CD4-positive, alpha-beta T cell (primary cell): ENCODE measurements around the gene TINAGL1. TPM values are rescaled to one million over a fixed set of nuclear protein-coding genes. Genes with fewer than 3 reads are reported as not detected.

ENCODE experiments used
- ATAC-seq: fragments of 200-7000 bp; cut with Tn5 transposase; one replicate; pipeline ENCODE4 v1.10.0; 2022; ENCODE audit warnings: mild to moderate bottlenecking; ENCODE audit not compliant: poor library complexity
- CTCF ChIA-PET: fragments of 350-600 bp; sonication (Branson Sonifier 250); formaldehyde crosslinking; loops from one replicate; lab custom pipeline; 2021; ENCODE audit warnings: antibody characterized with exemption, inconsistent platforms; lab: Charles Lee
- POLR2A ChIA-PET: fragments of 350-600 bp; sonication (Branson Sonifier 250); formaldehyde crosslinking; loops from one replicate; lab custom pipeline; 2021; ENCODE audit warnings: antibody characterized with exemption, inconsistent platforms; lab: Charles Lee
- DNase-seq, 14 experiments: peaks; one replicate each; pipeline ENCODE4 v3.0.0-alpha.2; 2013 to 2020; ENCODE audit warnings: mixed read lengths in 2 of 14
- H3K27ac ChIP-seq, 2 donors: one replicate each; pipeline versions ENCODE4 v1.5.1 to v1.7.0; 2013; ENCODE audit warnings: low read length in 2 of 2, low read depth in 1 of 2, mild to moderate bottlenecking in 1 of 2
- H3K27me3 ChIP-seq, 2 experiments: 1 replicate in 1 of 2; 2 replicates in 1 of 2; pipeline versions ENCODE4 v1.6.1 to v1.7.0; 2013; ENCODE audit warnings: low read length in 2 of 2, control low read depth in 1 of 2, mild to moderate bottlenecking in 1 of 2, moderate library complexity in 1 of 2; ENCODE audit not compliant: insufficient read depth in 2 of 2, control insufficient read depth in 1 of 2
- H3K36me3 ChIP-seq: one replicate; pipeline ENCODE4 v1.6.1; 2013; ENCODE audit warnings: low read length, control low read depth; ENCODE audit not compliant: insufficient read depth
- H3K4me1 ChIP-seq: one replicate; pipeline ENCODE4 v1.6.1; 2013; ENCODE audit warnings: low read length, control low read depth; ENCODE audit not compliant: insufficient read depth
- H3K4me3 ChIP-seq: one replicate; pipeline ENCODE4 v1.5.1; 2013; ENCODE audit warnings: mild to moderate bottlenecking, low read length, moderate library complexity
- H3K9me3 ChIP-seq, 2 experiments: 1 replicate in 1 of 2; 2 replicates in 1 of 2; pipeline versions ENCODE4 v1.6.1 to v1.7.0; 2013; ENCODE audit warnings: low read length in 2 of 2, mild to moderate bottlenecking in 2 of 2, control low read depth in 1 of 2, moderate library complexity in 1 of 2; ENCODE audit not compliant: control insufficient read depth in 1 of 2, insufficient read depth in 1 of 2
- H3K27ac Mint-ChIP-seq: one replicate; pipeline ENCODE4 v1.8.0; 2020; ENCODE audit warnings: mixed read lengths
- H3K27me3 Mint-ChIP-seq: one replicate; pipeline ENCODE4 v1.8.0; 2021; ENCODE audit warnings: mixed read lengths
- H3K36me3 Mint-ChIP-seq: one replicate; pipeline ENCODE4 v1.8.0; 2021; ENCODE audit warnings: low read depth, mixed read lengths
- H3K4me1 Mint-ChIP-seq: one replicate; pipeline ENCODE4 v1.8.0; 2021; ENCODE audit warnings: low read depth, mixed read lengths
- H3K4me3 Mint-ChIP-seq: one replicate; pipeline ENCODE4 v1.8.0; 2020; ENCODE audit warnings: mild to moderate bottlenecking, mixed read lengths
- H3K9me3 Mint-ChIP-seq: one replicate; pipeline ENCODE4 v1.8.0; 2020; ENCODE audit warnings: mixed read lengths
- intact Hi-C, 2 experiments: fragments of 100-400 bp; cut with DNase I in 1 of 2; cut with micrococcal nuclease in 1 of 2; formaldehyde crosslinking; loops; one replicate each; pipeline versions ENCODE4 v1.15.1 to v1.9.0; 2023 to 2025; cut with DNase I, micrococcal nuclease
- total RNA-seq, 174 experiments: library from RNA in 2 of 174; stranded (reverse) in 2 of 174; gene quantifications; one replicate each; pipeline ENCODE4 v1.2.3 and lab custom pipeline; 2021 to 2026
- TF ChIP-seq, protein P1 (sequence below): fragments of 200-600 bp; IDR thresholded peaks from one replicate; pipeline ENCODE4 v1.8.0; 2022; ENCODE audit warnings: antibody characterized with exemption, mild to moderate bottlenecking

TINAGL1 gene
- total RNA-seq, 2 experiments from 2014 or later: not detected

DNA sequence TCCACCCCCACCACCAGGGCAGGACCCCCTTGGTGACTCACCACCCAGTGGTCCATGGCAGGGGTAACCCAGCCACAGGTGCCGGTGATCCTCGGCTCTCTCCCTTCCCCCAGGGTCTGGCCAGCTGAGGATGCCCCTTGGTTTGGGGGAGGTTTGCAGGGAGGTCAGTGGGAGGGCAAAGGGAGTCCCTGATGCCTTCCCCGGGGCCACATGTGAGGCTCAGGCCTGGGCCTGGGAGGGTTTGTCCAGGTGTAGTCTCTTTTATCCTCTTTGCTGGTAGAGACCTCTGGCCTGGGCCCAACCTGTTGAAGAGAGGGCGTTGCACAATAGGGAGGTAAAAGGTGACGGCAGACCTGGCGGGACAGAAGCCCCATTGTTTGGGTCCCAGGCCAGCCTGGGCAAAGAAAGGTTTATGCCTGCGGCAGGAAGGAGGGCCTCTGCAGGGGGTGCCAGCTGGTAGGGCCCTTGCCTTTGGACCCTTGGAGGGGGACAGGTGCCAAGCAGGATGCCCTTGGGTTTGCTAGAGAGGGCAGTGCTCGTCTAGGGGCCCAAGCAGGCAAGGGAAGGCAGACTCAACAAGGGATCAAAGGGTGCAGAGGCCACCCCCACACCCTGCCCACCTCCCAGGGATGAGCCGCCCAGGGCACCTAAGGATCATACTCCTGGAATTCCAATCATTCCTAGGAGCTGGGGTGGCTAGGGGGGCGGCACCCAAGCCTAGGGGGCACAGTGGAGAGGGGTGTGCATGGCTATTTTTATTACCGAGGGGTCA is 760 bp upstream of the TINAGL1 start:
- TF ChIP-seq, protein P1, sequence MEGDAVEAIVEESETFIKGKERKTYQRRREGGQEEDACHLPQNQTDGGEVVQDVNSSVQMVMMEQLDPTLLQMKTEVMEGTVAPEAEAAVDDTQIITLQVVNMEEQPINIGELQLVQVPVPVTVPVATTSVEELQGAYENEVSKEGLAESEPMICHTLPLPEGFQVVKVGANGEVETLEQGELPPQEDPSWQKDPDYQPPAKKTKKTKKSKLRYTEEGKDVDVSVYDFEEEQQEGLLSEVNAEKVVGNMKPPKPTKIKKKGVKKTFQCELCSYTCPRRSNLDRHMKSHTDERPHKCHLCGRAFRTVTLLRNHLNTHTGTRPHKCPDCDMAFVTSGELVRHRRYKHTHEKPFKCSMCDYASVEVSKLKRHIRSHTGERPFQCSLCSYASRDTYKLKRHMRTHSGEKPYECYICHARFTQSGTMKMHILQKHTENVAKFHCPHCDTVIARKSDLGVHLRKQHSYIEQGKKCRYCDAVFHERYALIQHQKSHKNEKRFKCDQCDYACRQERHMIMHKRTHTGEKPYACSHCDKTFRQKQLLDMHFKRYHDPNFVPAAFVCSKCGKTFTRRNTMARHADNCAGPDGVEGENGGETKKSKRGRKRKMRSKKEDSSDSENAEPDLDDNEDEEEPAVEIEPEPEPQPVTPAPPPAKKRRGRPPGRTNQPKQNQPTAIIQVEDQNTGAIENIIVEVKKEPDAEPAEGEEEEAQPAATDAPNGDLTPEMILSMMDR: no peak
- Histone ChIP-seq H3K27ac (no peak overlapping the region), H3K4me3 (no peak overlapping the region), H3K4me1 (no peaks in the 10 kb centered on the region), H3K36me3 (no peaks in the 10 kb centered on the region), H3K27me3 (peaks cover 10 to 13% of the 10 kb centered on the region in 2 experiments), H3K9me3 (peaks cover 0 to 6% of the 10 kb centered on the region in 2 experiments)
- intact Hi-C loops: no loop called here
- no peak overlapping the region for H3K27ac Mint-ChIP-seq
- DNase-seq (no peak), ATAC-seq (no peak)
- ChIA-PET POLR2A (no interaction called here), CTCF (no interaction called here)
- H3K4me3 Mint-ChIP-seq: no peak overlapping the region
- H3K36me3 Mint-ChIP-seq: no peaks in the 10 kb centered on the region
- no peaks in the 10 kb centered on the region for H3K4me1 Mint-ChIP-seq
- H3K27me3 Mint-ChIP-seq: peaks cover 28% of the 10 kb centered on the region
- H3K9me3 Mint-ChIP-seq: no peaks in the 10 kb centered on the region

DNA sequence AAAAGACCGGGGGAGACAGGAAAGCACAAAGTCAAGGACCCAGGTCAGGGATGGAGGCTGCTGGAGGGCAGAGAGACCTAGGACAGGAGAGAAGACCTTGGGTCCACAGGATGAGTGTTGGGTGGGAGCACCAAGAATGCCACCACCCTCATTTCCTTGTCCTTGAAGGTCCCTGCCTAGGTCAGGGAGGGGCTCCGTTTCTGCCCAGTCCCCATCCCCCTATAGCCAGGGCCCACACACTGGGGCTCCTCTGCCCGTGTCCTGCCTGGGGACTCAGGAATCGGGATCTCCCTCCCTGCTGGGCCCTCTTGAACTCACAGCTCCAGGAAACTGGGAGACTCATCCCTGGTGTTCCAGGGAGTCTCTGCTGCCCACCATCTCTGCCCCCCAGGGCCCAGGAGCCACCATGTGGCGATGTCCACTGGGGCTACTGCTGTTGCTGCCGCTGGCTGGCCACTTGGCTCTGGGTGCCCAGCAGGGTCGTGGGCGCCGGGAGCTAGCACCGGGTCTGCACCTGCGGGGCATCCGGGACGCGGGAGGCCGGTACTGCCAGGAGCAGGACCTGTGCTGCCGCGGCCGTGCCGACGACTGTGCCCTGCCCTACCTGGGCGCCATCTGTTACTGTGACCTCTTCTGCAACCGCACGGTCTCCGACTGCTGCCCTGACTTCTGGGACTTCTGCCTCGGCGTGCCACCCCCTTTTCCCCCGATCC is 584 bp downstream of the TINAGL1 start:
- H3K4me1 ChIP-seq: no peaks in the 10 kb centered on the region
- Mint-ChIP-seq H3K27me3 (peaks cover 22% of the 10 kb centered on the region), H3K36me3 (no peaks in the 10 kb centered on the region), H3K27ac (no peak overlapping the region), H3K4me1 (no peaks in the 10 kb centered on the region), H3K4me3 (no peak overlapping the region), H3K9me3 (no peaks in the 10 kb centered on the region)
- no peak for ATAC-seq
- TF ChIP-seq, protein P1: no peak
- peaks cover 0 to 6% of the 10 kb centered on the region in 2 experiments for H3K9me3 ChIP-seq
- no peak overlapping the region for H3K27ac ChIP-seq
- intact Hi-C loops: no loop called here
- CTCF ChIA-PET: no interaction called here
- POLR2A ChIA-PET: no interaction called here
- DNase-seq: no peak
- no peak overlapping the region for H3K4me3 ChIP-seq
- H3K36me3 ChIP-seq: no peaks in the 10 kb centered on the region
- peaks cover 8 to 13% of the 10 kb centered on the region in 2 experiments for H3K27me3 ChIP-seq

DNA sequence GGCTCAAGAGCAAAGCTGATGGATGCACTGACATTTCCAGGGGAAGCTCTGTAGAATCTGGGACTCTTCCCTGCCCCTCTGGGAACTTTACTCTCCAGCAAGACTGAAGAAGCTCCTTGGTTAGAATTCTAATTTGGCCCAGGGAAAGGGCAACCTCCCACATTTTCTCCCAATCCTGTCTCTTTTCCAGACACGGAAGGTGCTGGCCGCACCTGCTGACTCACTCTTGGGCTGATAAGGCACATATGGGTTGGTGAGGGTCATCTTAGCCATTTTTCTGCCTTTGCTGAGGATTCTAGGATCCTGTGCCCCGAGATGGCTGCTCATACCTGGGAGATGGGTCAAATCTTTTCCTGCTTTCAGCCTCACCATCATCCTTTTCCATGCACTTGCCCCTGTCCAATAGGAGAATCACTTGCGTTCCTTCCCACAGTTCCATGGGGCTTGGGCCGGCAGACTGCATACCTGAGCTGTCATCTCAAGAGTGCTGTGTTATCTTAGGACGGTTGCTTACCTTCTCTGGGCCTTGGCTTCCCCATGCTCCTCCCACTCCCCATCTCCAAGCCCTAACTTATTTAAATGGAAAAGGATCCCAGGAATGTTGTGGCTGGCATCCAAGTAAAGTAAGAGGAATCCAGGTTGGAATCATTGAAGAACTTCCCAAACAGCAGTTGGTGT is 1.3 kb downstream of the TINAGL1 start:
- H3K4me3 ChIP-seq: no peak overlapping the region
- H3K4me1 ChIP-seq: no peaks in the 10 kb centered on the region
- CTCF ChIA-PET: no interaction called here
- peaks cover 0 to 6% of the 10 kb centered on the region in 2 experiments for H3K9me3 ChIP-seq
- H3K36me3 Mint-ChIP-seq: no peaks in the 10 kb centered on the region
- peaks cover 22% of the 10 kb centered on the region for H3K27me3 Mint-ChIP-seq
- no peaks in the 10 kb centered on the region for H3K9me3 Mint-ChIP-seq
- no peak overlapping the region for H3K27ac ChIP-seq
- DNase-seq (no peak), ATAC-seq (no peak)
- POLR2A ChIA-PET: no interaction called here
- peaks cover 8 to 13% of the 10 kb centered on the region in 2 experiments for H3K27me3 ChIP-seq
- no peaks in the 10 kb centered on the region for H3K4me1 Mint-ChIP-seq
- H3K27ac Mint-ChIP-seq: no peak overlapping the region
- intact Hi-C loops: no loop called here
- no peaks in the 10 kb centered on the region for H3K36me3 ChIP-seq
- no peak overlapping the region for H3K4me3 Mint-ChIP-seq
- TF ChIP-seq, protein P1: no peak
